B cell (primary cell): ENCODE results near the gene LMTK3. TPM values are rescaled to one million over a fixed set of nuclear protein-coding genes. Genes with fewer than 3 reads are reported as not detected.

Experiments
- ATAC-seq: fragments of 200-7000 bp; cut with Tn5 transposase; one replicate; pipeline ENCODE4 v1.10.0; 2021; ENCODE audit warnings: low read depth, mild to moderate bottlenecking, moderate number of reproducible peaks, moderate library complexity
- CTCF ChIA-PET: fragments of 350-600 bp; sonication (Branson Sonifier 250); formaldehyde crosslinking; loops from one replicate; lab custom pipeline; 2021; ENCODE audit warnings: antibody characterized with exemption, inconsistent platforms; lab: Charles Lee
- POLR2A ChIA-PET: fragments of 350-600 bp; sonication (Branson Sonifier 250); formaldehyde crosslinking; loops from one replicate; lab custom pipeline; 2021; ENCODE audit warnings: antibody characterized with exemption; lab: Charles Lee
- DNase-seq: peaks from one replicate; pipeline ENCODE4 v3.0.0; 2013
- H2AFZ ChIP-seq: 2 replicates; pipeline ENCODE4 v1.6.1; 2012; ENCODE audit warnings: mild to moderate bottlenecking, low read depth, low read length; ENCODE audit not compliant: insufficient read depth, poor library complexity, severe bottlenecking
- H3K27ac ChIP-seq, 2 donors: 1 replicate in 1 of 2; 2 replicates in 1 of 2; pipeline ENCODE4 v1.5.1; 2012 to 2013; ENCODE audit warnings: low read length in 2 of 2, mild to moderate bottlenecking in 2 of 2, moderate library complexity in 1 of 2
- H3K27me3 ChIP-seq, 4 experiments: fragments of 200-600 bp in 1 of 4; sonication (generic) in 1 of 4; replicated peaks in 1 of 4; 1 replicate in 2 of 4; 2 replicates in 2 of 4; pipeline versions ENCODE4 v1.6.1 to v1.7.0; 2013 to 2016; ENCODE audit warnings: low read length in 3 of 4, mild to moderate bottlenecking in 2 of 4, mixed read lengths in 1 of 4, moderate library complexity in 1 of 4; ENCODE audit not compliant: insufficient read depth in 4 of 4, control insufficient read depth in 3 of 4; ENCODE audit errors: control extremely low read depth in 1 of 4
- H3K36me3 ChIP-seq, 2 experiments: replicated peaks in 1 of 2; 1 replicate in 1 of 2; 2 replicates in 1 of 2; pipeline versions ENCODE4 v1.6.1 to v1.7.1; 2013; ENCODE audit warnings: low read length in 1 of 2; ENCODE audit not compliant: insufficient read depth in 2 of 2, control insufficient read depth in 1 of 2; ENCODE audit errors: control extremely low read depth in 1 of 2, extremely low read depth in 1 of 2
- H3K4me1 ChIP-seq, 2 donors: fragments of 200-600 bp in 1 of 2; sonication (generic) in 1 of 2; 1 replicate in 1 of 2; 2 replicates in 1 of 2; pipeline versions ENCODE4 v1.5.1 to v1.6.1; 2013 to 2017; ENCODE audit warnings: low read length in 2 of 2; ENCODE audit not compliant: control insufficient read depth in 2 of 2, insufficient read depth in 2 of 2
- H3K4me2 ChIP-seq: replicated peaks from 2 replicates; pipeline ENCODE3; 2012; ENCODE audit warnings: mild to moderate bottlenecking, low read depth, low read length; ENCODE audit not compliant: poor library complexity, severe bottlenecking
- H3K4me3 ChIP-seq, 5 experiments: fragments of 200-600 bp in 1 of 5; sonication (generic) in 1 of 5; 1 replicate in 3 of 5; 2 replicates in 2 of 5; pipeline versions ENCODE4 v1.5.1 to v1.7.0; 2011 to 2016; ENCODE audit warnings: low read length in 4 of 5, mild to moderate bottlenecking in 4 of 5, low read depth in 2 of 5, control low read depth in 1 of 5, moderate library complexity in 1 of 5; ENCODE audit not compliant: insufficient read depth in 1 of 5; ENCODE audit errors: control extremely low read depth in 1 of 5, extremely low read depth in 1 of 5
- H3K79me2 ChIP-seq: fragments of 200-600 bp; sonication (generic); one replicate; pipeline ENCODE4 v1.6.0; 2016; ENCODE audit warnings: low read length; ENCODE audit not compliant: control insufficient read depth, insufficient read depth
- H3K9ac ChIP-seq: fragments of 200-600 bp; sonication (generic); 2 replicates; pipeline ENCODE4 v1.6.1; 2017; ENCODE audit warnings: mild to moderate bottlenecking, low read length, moderate library complexity
- H3K9me3 ChIP-seq, 3 donors: one replicate each; pipeline versions ENCODE4 v1.6.1 to v1.7.1; 2013; ENCODE audit warnings: low read length in 2 of 3; ENCODE audit not compliant: control insufficient read depth in 2 of 3, insufficient read depth in 1 of 3; ENCODE audit errors: control extremely low read depth in 1 of 3
- H4K20me1 ChIP-seq: 2 replicates; pipeline ENCODE4 v1.6.0; 2012; ENCODE audit warnings: mild to moderate bottlenecking, low read length; ENCODE audit not compliant: insufficient read depth, control insufficient read depth, poor library complexity, severe bottlenecking
- H3K27ac Mint-ChIP-seq: one replicate; pipeline ENCODE4 v1.8.0; 2021; ENCODE audit warnings: mixed read lengths
- H3K27me3 Mint-ChIP-seq: one replicate; pipeline ENCODE4 v1.8.0; 2021; ENCODE audit warnings: mixed read lengths
- H3K4me1 Mint-ChIP-seq: one replicate; pipeline ENCODE4 v1.8.0; 2021; ENCODE audit warnings: mixed read lengths
- H3K4me3 Mint-ChIP-seq: one replicate; pipeline ENCODE4 v1.8.0; 2021; ENCODE audit warnings: mixed read lengths
- H3K9me3 Mint-ChIP-seq: one replicate; pipeline ENCODE4 v1.8.0; 2022; ENCODE audit warnings: mixed read lengths; ENCODE audit not compliant: insufficient read depth
- CTCF ChIP-seq: fragments of 200-600 bp; IDR thresholded peaks from one replicate; pipeline ENCODE4 v1.8.0; 2022; ENCODE audit warnings: antibody characterized with exemption, mild to moderate bottlenecking
- EZH2 ChIP-seq: IDR thresholded peaks from 2 replicates; pipeline ENCODE4 v1.6.1; 2012; ENCODE audit warnings: borderline replicate concordance, low read depth, mild to moderate bottlenecking, moderate library complexity, low read length; ENCODE audit not compliant: insufficient read depth, poor library complexity, severe bottlenecking
- WGBS: methylation state at CpG from one replicate; pipeline ENCODE4 v1.1.5; 2013; ENCODE audit warnings: missing lambda C conversion rate; ENCODE audit not compliant: insufficient coverage; 5-methylcytosine and 5-hydroxymethylcytosine counted together
- intact Hi-C: fragments of 100-400 bp; cut with micrococcal nuclease; formaldehyde crosslinking; loops from one replicate; pipeline ENCODE4 v1.10.0; 2022
- polyA plus RNA-seq: library from polyadenylated mRNA; depleted of rRNA; stranded (reverse); fragments of >200 nt; gene quantifications from 2 replicates; pipeline ENCODE4 v1.2.3, GENCODE V29; 2012
- total RNA-seq, 2 donors: library from RNA; stranded (reverse); fragments of 120-200 nt in 1 of 2; gene quantifications; 1 replicate in 1 of 2; 2 replicates in 1 of 2; pipeline versions ENCODE4 v1.2.3 to v1.2.4, GENCODE V29; 2013 to 2022

The LMTK3 gene
- total and polyA plus RNA-seq, 2 donors (not counting 1 experiment from before 2014, with no cell fraction given), result 0.19 to 1.6 TPM

- Mint-ChIP-seq H3K4me3 (no peak overlapping the region), H3K27ac (no peak overlapping the region), H3K4me1 (peaks cover 24% of the 10 kb centered on the region), H3K27me3 (peaks cover 18% of the 10 kb centered on the region), H3K9me3 (no peaks in the 10 kb centered on the region)
- Histone ChIP-seq H3K4me1 (peaks cover 35 to 36% of the 10 kb centered on the region in 2 donors), H2AFZ (no peak overlapping the region), H3K27ac (no peak overlapping the region), H4K20me1 (no peaks in the 10 kb centered on the region), H3K4me3 (no peak overlapping the region), H3K27me3 (peaks cover 0 to 50% (median 22%) of the 10 kb centered on the region in 4 experiments), H3K9me3 (peaks cover 0 to 21% (median 0%) of the 10 kb centered on the region in 3 donors), H3K79me2 (no peaks in the 10 kb centered on the region), H3K9ac (no peak overlapping the region), H3K36me3 (no peaks in the 10 kb centered on the region), H3K4me2 (peak overlapping the region; percentile 62)
- DNase-seq, result peak; percentile 12
- 74% methylated on average over 37 of the region's 44 CpGs for WGBS
- no peak for ATAC-seq
- TF ChIP-seq CTCF, result no peak
- TF ChIP-seq EZH2, result no peak
- intact Hi-C loops, result loop anchor here (10.0 kb wide), 1 partner anchor 105 kb away; the partner anchor contains the start of genes GRIN2D and KDELR1
- CTCF ChIA-PET, result interaction anchor here (2.6 kb wide), 1 partner anchor 11 kb away, joined by 8 read pairs; no protein-coding TSS in a partner anchor
- POLR2A ChIA-PET, result no interaction called here
Measured at GRCh38 chr19:48499316-48500090, 12.1 kb downstream of the LMTK3 start.
